Stimulated activated CD4-positive, alpha-beta T cell treated with anti-CD3 and anti-CD28 coated beads, Interleukin-15, amount 100 ng/mL, for 24 hours (primary cell): ENCODE measurements around the gene FCRLA.
"Not testable (repeated sequence)": the region's sequence is repeated elsewhere in the genome, so short reads cannot be mapped to it uniquely, and the experiment has no call there.

Experiments used
- DNase-seq: peaks from one replicate; pipeline ENCODE4 v3.0.0-alpha.2; 2020

Gene FCRLA

GRCh38 chr1:161706482-161707347 is at the start of gene FCRLA:
Gene FCRLA, plus strand, starts transcription at chr1:161707229. Its CDS starts 36 bp downstream, at chr1:161707265.
- no peak for DNase-seq

GRCh38 chr1:161658524-161658923 is 48.5 kb upstream of the FCRLA start:
- DNase-seq, result not testable (repeated sequence)

- DNase-seq, result not testable (repeated sequence)
These were observed 45.2 kb upstream of the FCRLA start for GRCh38 chr1:161661660-161662311.

- DNase-seq, result not testable (repeated sequence)
These were observed 44.2 kb upstream of the FCRLA start, which contains the start of gene FCGR2B for GRCh38 chr1:161662684-161663339. Gene FCGR2B, plus strand, starts transcription at chr1:161663143. Its CDS starts 99 bp downstream, at chr1:161663242.

- DNase-seq, result not testable (repeated sequence)
These were observed 43.5 kb upstream of the FCRLA start for GRCh38 chr1:161663569-161663968.

- not testable (repeated sequence) for DNase-seq
These were observed 42.3 kb upstream of the FCRLA start for GRCh38 chr1:161664689-161665088.

- DNase-seq, result peak; percentile 14
These were observed 35.7 kb upstream of the FCRLA start for GRCh38 chr1:161671045-161672020.

- DNase-seq, result not testable (repeated sequence)
These were observed 33.6 kb upstream of the FCRLA start for GRCh38 chr1:161673437-161673836.

GRCh38 chr1:161674447-161674846 is 32.6 kb upstream of the FCRLA start:
- not testable (repeated sequence) for DNase-seq

GRCh38 chr1:161674908-161675307 is 32.1 kb upstream of the FCRLA start:
- DNase-seq, result not testable (repeated sequence)

- DNase-seq, result no peak
These were observed 30.6 kb upstream of the FCRLA start for GRCh38 chr1:161676441-161676840.

- no peak for DNase-seq
These were observed 29.9 kb upstream of the FCRLA start for GRCh38 chr1:161676958-161677689.

- DNase-seq, result no peak
These were observed 28.5 kb upstream of the FCRLA start for GRCh38 chr1:161678500-161678899.

GRCh38 chr1:161681879-161682278 is 25.1 kb upstream of the FCRLA start:
- no peak for DNase-seq

GRCh38 chr1:161688946-161689345 is 18.1 kb upstream of the FCRLA start:
- no peak for DNase-seq

- DNase-seq, result no peak
These were observed 15.2 kb upstream of the FCRLA start for GRCh38 chr1:161691846-161692245.

GRCh38 chr1:161693020-161693712 is 13.9 kb upstream of the FCRLA start:
- DNase-seq, result not testable (repeated sequence)

- not testable (repeated sequence) for DNase-seq
These were observed 8.7 kb upstream of the FCRLA start for GRCh38 chr1:161698302-161698701.

GRCh38 chr1:161702250-161702649 is 4.8 kb upstream of the FCRLA start:
- no peak for DNase-seq

- no peak for DNase-seq
These were observed 1.5 kb upstream of the FCRLA start for GRCh38 chr1:161705537-161705936.

- no peak for DNase-seq
These were observed 932 bp upstream of the FCRLA start for GRCh38 chr1:161706113-161706481.
